Neural cell (in vitro differentiated cells): ENCODE results near the gene COL15A1. TPM values are rescaled to one million over a fixed set of nuclear protein-coding genes. Genes with fewer than 3 reads are reported as not detected.

Experiments
- H2AFZ ChIP-seq: fragments of 200-600, 300-800 bp; sonication (generic), shearing (Covaris generic); 2 replicates; pipeline ENCODE4 v1.6.0; 2014; ENCODE audit warnings: low read depth, mild to moderate bottlenecking, antibody characterized with exemption, low read length, moderate library complexity
- H3F3A ChIP-seq: fragments of 200-600 bp; shearing (Covaris generic); 2 replicates; pipeline ENCODE4 v1.6.1; 2016; ENCODE audit warnings: mild to moderate bottlenecking, moderate library complexity, mixed read lengths, antibody characterized with exemption, low read length; ENCODE audit not compliant: insufficient read depth, poor library complexity, severe bottlenecking
- H3K27ac ChIP-seq: fragments of 200-600, 300-800 bp; sonication (generic), shearing (Covaris generic); 2 replicates; pipeline ENCODE4 v1.5.1; 2014; ENCODE audit warnings: mild to moderate bottlenecking, low read length, moderate library complexity
- H3K27me3 ChIP-seq: fragments of 300-800, 200-600 bp; sonication (generic), shearing (Covaris generic); 2 replicates; pipeline ENCODE4 v1.6.0; 2014; ENCODE audit warnings: mild to moderate bottlenecking, low read depth, low read length, moderate library complexity; ENCODE audit not compliant: insufficient read depth
- H3K36me3 ChIP-seq: fragments of 300-800, 200-600 bp; sonication (generic), shearing (Covaris generic); 2 replicates; pipeline ENCODE4 v1.5.1; 2014; ENCODE audit warnings: mild to moderate bottlenecking, antibody characterized with exemption, low read length, moderate library complexity; ENCODE audit not compliant: insufficient read depth
- H3K4me2 ChIP-seq: fragments of 300-800, 200-600 bp; sonication (generic), shearing (Covaris generic); 2 replicates; pipeline ENCODE4 v1.6.0; 2014; ENCODE audit warnings: mild to moderate bottlenecking, low read length
- H3K4me3 ChIP-seq: fragments of 300-800, 200-600 bp; sonication (generic), shearing (Covaris generic); 2 replicates; pipeline ENCODE4 v1.5.1; 2014; ENCODE audit warnings: mild to moderate bottlenecking, low read length, moderate library complexity
- H3K79me2 ChIP-seq: fragments of 200-600 bp; shearing (Covaris generic); replicated peaks from 2 replicates; pipeline ENCODE4 v1.6.0; 2014; ENCODE audit warnings: mild to moderate bottlenecking, low read length, moderate library complexity; ENCODE audit not compliant: insufficient read depth
- H3K9ac ChIP-seq: fragments of 300-800, 200-600 bp; sonication (generic), shearing (Covaris generic); 2 replicates; pipeline ENCODE4 v1.6.1; 2016; ENCODE audit warnings: mild to moderate bottlenecking, low read length, mixed read lengths
- H3K9me2 ChIP-seq: fragments of 200-600 bp; shearing (Covaris generic); 2 replicates; pipeline ENCODE4 v1.6.1; 2016; ENCODE audit warnings: mild to moderate bottlenecking, low read length, mixed read lengths; ENCODE audit not compliant: insufficient read depth
- H3K9me3 ChIP-seq: fragments of 200-600, 300-800 bp; sonication (generic), shearing (Covaris generic); 2 replicates; pipeline ENCODE4 v1.6.1; 2016; ENCODE audit warnings: mild to moderate bottlenecking, mixed run types, low read length, moderate library complexity, mixed read lengths
- H4K20me1 ChIP-seq: fragments of 200-600 bp; shearing (Covaris generic); 2 replicates; pipeline ENCODE4 v1.6.1; 2016; ENCODE audit warnings: mild to moderate bottlenecking, mixed run types; ENCODE audit not compliant: insufficient read depth
- EP300 ChIP-seq: fragments of 450-650 bp; conservative IDR thresholded peaks from 2 replicates; pipeline ENCODE4 v1.6.1; 2014; ENCODE audit warnings: antibody characterized with exemption, mild to moderate bottlenecking, moderate library complexity; ENCODE audit not compliant: poor library complexity, severe bottlenecking
- EZH2 ChIP-seq: fragments of 200-600, 300-800 bp; shearing (Covaris generic), sonication (generic); IDR thresholded peaks from 2 replicates; pipeline ENCODE4 v1.6.1; 2014; ENCODE audit warnings: antibody characterized with exemption, low read length, borderline replicate concordance, mild to moderate bottlenecking; ENCODE audit not compliant: insufficient read depth, poor library complexity, severe bottlenecking
- MXI1 ChIP-seq: fragments of 450-650 bp; conservative IDR thresholded peaks from 2 replicates; pipeline ENCODE4 v1.6.1; 2014; ENCODE audit warnings: antibody characterized with exemption, mild to moderate bottlenecking; ENCODE audit not compliant: poor library complexity, severe bottlenecking
- POLR2AphosphoS5 ChIP-seq: IDR thresholded peaks from 2 replicates; pipeline ENCODE4 v1.6.1; 2012
- RAD21 ChIP-seq: fragments of 450-650 bp; conservative IDR thresholded peaks from 2 replicates; pipeline ENCODE4 v1.6.1; 2014; ENCODE audit warnings: antibody characterized with exemption, mild to moderate bottlenecking, moderate library complexity
- SMC3 ChIP-seq: fragments of 450-650 bp; conservative IDR thresholded peaks from 2 replicates; pipeline ENCODE4 v1.6.1; 2014; ENCODE audit warnings: antibody characterized with exemption, mild to moderate bottlenecking, moderate library complexity; ENCODE audit not compliant: poor library complexity
- TAF1 ChIP-seq: IDR thresholded peaks from 2 replicates; pipeline ENCODE4 v1.6.1; 2012; ENCODE audit warnings: low read depth
- polyA plus RNA-seq: library from polyadenylated mRNA; depleted of rRNA; stranded (reverse); fragments of >200 nt; gene quantifications from 2 replicates; pipeline ENCODE4 v1.2.3, GENCODE V29; 2014
- TF ChIP-seq, protein P1 (sequence below): IDR thresholded peaks from 2 replicates; pipeline ENCODE4 v1.6.1; 2012; ENCODE audit warnings: borderline replicate concordance
- TF ChIP-seq, protein P2 (sequence below): fragments of 450-650 bp; IDR thresholded peaks from 2 replicates; pipeline ENCODE4 v1.5.1; 2014; ENCODE audit warnings: antibody characterized with exemption, mild to moderate bottlenecking, moderate library complexity; ENCODE audit not compliant: poor library complexity, severe bottlenecking

COL15A1 gene
- polyA plus RNA-seq, 1 donor from 2014 or later = 2.8 TPM

GRCh38 chr9:98989036-98990000 lies 45.6 kb downstream of the COL15A1 start:
- no peaks in the 10 kb centered on the region for H3K9me3 ChIP-seq
- H3K79me2 ChIP-seq = no peaks in the 10 kb centered on the region
- H3K27me3 ChIP-seq = no peaks in the 10 kb centered on the region
- no peaks in the 10 kb centered on the region for H3K36me3 ChIP-seq
- no peak overlapping the region for H3K4me3 ChIP-seq
- H3K9me2 ChIP-seq = no peaks in the 10 kb centered on the region
- no peak overlapping the region for H3K27ac ChIP-seq
- no peaks in the 10 kb centered on the region for H4K20me1 ChIP-seq
- H3K9ac ChIP-seq = no peak overlapping the region
- H3F3A ChIP-seq = no peaks in the 10 kb centered on the region
- TF ChIP-seq TAF1 = no peak
- TF ChIP-seq, protein P1, sequence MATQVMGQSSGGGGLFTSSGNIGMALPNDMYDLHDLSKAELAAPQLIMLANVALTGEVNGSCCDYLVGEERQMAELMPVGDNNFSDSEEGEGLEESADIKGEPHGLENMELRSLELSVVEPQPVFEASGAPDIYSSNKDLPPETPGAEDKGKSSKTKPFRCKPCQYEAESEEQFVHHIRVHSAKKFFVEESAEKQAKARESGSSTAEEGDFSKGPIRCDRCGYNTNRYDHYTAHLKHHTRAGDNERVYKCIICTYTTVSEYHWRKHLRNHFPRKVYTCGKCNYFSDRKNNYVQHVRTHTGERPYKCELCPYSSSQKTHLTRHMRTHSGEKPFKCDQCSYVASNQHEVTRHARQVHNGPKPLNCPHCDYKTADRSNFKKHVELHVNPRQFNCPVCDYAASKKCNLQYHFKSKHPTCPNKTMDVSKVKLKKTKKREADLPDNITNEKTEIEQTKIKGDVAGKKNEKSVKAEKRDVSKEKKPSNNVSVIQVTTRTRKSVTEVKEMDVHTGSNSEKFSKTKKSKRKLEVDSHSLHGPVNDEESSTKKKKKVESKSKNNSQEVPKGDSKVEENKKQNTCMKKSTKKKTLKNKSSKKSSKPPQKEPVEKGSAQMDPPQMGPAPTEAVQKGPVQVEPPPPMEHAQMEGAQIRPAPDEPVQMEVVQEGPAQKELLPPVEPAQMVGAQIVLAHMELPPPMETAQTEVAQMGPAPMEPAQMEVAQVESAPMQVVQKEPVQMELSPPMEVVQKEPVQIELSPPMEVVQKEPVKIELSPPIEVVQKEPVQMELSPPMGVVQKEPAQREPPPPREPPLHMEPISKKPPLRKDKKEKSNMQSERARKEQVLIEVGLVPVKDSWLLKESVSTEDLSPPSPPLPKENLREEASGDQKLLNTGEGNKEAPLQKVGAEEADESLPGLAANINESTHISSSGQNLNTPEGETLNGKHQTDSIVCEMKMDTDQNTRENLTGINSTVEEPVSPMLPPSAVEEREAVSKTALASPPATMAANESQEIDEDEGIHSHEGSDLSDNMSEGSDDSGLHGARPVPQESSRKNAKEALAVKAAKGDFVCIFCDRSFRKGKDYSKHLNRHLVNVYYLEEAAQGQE = no peak
- no peak for TF ChIP-seq EP300
- no peak for TF ChIP-seq SMC3
- no peak for TF ChIP-seq POLR2AphosphoS5
- TF ChIP-seq, protein P2, sequence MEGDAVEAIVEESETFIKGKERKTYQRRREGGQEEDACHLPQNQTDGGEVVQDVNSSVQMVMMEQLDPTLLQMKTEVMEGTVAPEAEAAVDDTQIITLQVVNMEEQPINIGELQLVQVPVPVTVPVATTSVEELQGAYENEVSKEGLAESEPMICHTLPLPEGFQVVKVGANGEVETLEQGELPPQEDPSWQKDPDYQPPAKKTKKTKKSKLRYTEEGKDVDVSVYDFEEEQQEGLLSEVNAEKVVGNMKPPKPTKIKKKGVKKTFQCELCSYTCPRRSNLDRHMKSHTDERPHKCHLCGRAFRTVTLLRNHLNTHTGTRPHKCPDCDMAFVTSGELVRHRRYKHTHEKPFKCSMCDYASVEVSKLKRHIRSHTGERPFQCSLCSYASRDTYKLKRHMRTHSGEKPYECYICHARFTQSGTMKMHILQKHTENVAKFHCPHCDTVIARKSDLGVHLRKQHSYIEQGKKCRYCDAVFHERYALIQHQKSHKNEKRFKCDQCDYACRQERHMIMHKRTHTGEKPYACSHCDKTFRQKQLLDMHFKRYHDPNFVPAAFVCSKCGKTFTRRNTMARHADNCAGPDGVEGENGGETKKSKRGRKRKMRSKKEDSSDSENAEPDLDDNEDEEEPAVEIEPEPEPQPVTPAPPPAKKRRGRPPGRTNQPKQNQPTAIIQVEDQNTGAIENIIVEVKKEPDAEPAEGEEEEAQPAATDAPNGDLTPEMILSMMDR = no peak
- TF ChIP-seq RAD21 = no peak
- TF ChIP-seq EZH2 = no peak
- no peak for TF ChIP-seq MXI1
- H3K4me2 ChIP-seq = no peak overlapping the region
- no peak overlapping the region for H2AFZ ChIP-seq

DNA sequence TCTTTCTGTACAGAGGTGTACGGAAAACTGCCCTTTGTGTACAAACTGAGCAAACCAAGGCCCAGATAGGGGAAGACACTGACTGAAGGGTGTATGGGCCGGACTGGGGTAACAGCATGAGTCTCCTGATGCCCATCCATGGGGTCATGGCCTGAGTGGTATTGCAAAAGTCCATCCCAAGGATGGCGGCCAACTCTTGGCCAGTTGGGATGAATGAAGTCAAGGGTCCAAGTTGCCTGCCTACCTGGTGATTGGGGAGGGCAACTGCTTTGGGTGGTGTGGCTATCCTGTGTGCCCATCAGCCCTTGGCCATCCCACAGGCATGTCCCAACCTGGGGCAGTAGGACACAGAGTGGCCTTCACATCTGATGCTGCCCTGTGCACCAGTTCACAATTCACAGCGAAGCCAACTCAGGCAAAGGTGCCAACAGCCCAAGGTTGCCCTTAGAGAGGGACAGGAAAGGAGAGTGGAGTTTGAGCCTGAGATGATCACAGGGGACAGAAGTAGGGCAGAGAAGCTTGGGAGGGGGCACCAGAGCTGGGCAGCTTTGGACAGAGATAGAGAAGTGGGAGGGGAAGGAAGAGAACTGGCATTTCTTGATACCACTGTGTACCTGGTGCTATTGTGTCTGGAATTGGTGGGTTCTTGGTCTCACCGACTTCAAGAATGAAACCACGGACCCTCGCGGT lies 46.6 kb downstream of the COL15A1 start:
- Histone ChIP-seq H3K36me3 (no peaks in the 10 kb centered on the region), H3K9me3 (no peaks in the 10 kb centered on the region), H3K27me3 (no peaks in the 10 kb centered on the region), H3K4me3 (no peak overlapping the region), H3K79me2 (no peaks in the 10 kb centered on the region), H4K20me1 (no peaks in the 10 kb centered on the region), H3K4me2 (no peak overlapping the region), H3F3A (no peaks in the 10 kb centered on the region), H3K27ac (no peak overlapping the region), H3K9ac (no peak overlapping the region), H3K9me2 (no peaks in the 10 kb centered on the region), H2AFZ (no peak overlapping the region)
- TF ChIP-seq, protein P2 = no peak
